Endothelial cell (in vitro differentiated cells): ENCODE measurements around the gene TMPRSS5. TPM values are rescaled to one million over a fixed set of nuclear protein-coding genes. Genes with fewer than 3 reads are reported as not detected.

Experiments
- DNase-seq: peaks from one replicate; pipeline ENCODE4 v3.0.0; 2021; ENCODE audit warnings: low spot score
- H3K27ac Mint-ChIP-seq: one replicate; pipeline ENCODE4 v1.8.0; 2021; ENCODE audit warnings: mixed read lengths, inconsistent platforms; ENCODE audit not compliant: unreplicated experiment
- H3K27me3 Mint-ChIP-seq: one replicate; pipeline ENCODE4 v1.8.0; 2021; ENCODE audit warnings: mild to moderate bottlenecking, moderate library complexity, mixed read lengths, inconsistent platforms; ENCODE audit not compliant: unreplicated experiment
- H3K36me3 Mint-ChIP-seq: one replicate; pipeline ENCODE4 v1.8.0; 2021; ENCODE audit warnings: mild to moderate bottlenecking, low read depth, mixed read lengths, inconsistent platforms; ENCODE audit not compliant: unreplicated experiment
- H3K4me1 Mint-ChIP-seq: one replicate; pipeline ENCODE4 v1.8.0; 2021; ENCODE audit warnings: mild to moderate bottlenecking, mixed read lengths, inconsistent platforms; ENCODE audit not compliant: unreplicated experiment
- H3K4me3 Mint-ChIP-seq: one replicate; pipeline ENCODE4 v1.8.0; 2021; ENCODE audit warnings: mild to moderate bottlenecking, mixed read lengths, inconsistent platforms; ENCODE audit not compliant: unreplicated experiment
- H3K9me3 Mint-ChIP-seq: one replicate; pipeline ENCODE4 v1.8.0; 2021; ENCODE audit warnings: mixed read lengths, inconsistent platforms; ENCODE audit not compliant: unreplicated experiment
- total RNA-seq: library from RNA; stranded (reverse); fragmentation: NEBNext Ultra II Directional; extraction: Animal tissue kit (Norgen Biotek cat#: 25700); gene quantifications from one replicate; pipeline ENCODE4 v1.2.1, GENCODE V29; 2021; ENCODE audit not compliant: unreplicated experiment
- TF ChIP-seq, protein P1 (sequence below): fragments of 200-600 bp; sonication (generic); IDR thresholded peaks from one replicate; pipeline ENCODE4 v1.5.0; 2021; ENCODE audit warnings: antibody characterized with exemption; ENCODE audit not compliant: unreplicated experiment

Gene TMPRSS5
- total RNA-seq, 1 donor from 2014 or later = 2.7 TPM

DNA sequence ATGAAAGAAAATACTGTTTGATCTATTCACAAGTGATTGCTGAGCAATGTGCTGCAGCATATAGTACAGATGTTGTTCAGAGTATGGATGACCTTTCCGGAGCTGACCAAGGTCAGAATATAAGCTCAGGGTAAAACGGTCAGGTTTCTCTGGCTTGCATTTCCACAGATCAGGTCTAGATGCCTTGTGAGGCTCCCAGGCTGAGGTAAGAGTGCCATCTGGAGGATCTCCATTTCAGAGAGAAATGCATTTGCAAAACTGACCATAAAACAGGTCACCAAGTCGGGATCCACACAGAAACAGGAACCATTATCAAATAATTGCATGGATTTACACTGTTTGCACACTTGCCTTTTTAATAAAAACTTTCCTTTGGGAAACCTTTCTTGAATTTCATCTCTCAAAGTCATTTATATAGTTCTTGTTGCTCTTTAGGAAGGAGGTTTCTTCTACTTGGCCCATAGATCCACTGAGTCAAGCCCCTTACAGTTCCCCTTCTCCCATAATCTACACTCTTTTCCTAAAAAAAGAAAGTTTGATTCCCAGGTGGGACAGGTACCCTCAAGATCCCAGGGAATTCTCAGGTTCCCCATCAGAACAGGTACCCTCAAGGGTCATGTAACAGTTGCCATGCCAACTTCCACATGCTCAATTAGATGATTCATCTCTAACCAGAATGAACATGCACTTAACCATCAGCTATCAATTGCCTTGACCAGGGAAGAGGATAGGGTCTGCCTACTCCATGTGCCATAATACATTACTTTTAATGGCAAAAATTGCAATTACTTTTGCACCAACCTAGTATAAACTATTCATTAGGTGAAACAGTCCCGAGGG, 25.0 kb upstream of the TMPRSS5 start:
- Mint-ChIP-seq H3K36me3 (no peaks in the 10 kb centered on the region), H3K27me3 (peaks cover 2% of the 10 kb centered on the region), H3K27ac (no peak overlapping the region), H3K4me3 (no peak overlapping the region), H3K9me3 (no peaks in the 10 kb centered on the region), H3K4me1 (peaks cover 8% of the 10 kb centered on the region)
- TF ChIP-seq, protein P1, sequence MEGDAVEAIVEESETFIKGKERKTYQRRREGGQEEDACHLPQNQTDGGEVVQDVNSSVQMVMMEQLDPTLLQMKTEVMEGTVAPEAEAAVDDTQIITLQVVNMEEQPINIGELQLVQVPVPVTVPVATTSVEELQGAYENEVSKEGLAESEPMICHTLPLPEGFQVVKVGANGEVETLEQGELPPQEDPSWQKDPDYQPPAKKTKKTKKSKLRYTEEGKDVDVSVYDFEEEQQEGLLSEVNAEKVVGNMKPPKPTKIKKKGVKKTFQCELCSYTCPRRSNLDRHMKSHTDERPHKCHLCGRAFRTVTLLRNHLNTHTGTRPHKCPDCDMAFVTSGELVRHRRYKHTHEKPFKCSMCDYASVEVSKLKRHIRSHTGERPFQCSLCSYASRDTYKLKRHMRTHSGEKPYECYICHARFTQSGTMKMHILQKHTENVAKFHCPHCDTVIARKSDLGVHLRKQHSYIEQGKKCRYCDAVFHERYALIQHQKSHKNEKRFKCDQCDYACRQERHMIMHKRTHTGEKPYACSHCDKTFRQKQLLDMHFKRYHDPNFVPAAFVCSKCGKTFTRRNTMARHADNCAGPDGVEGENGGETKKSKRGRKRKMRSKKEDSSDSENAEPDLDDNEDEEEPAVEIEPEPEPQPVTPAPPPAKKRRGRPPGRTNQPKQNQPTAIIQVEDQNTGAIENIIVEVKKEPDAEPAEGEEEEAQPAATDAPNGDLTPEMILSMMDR = no peak
- DNase-seq = peak; percentile 31

DNA sequence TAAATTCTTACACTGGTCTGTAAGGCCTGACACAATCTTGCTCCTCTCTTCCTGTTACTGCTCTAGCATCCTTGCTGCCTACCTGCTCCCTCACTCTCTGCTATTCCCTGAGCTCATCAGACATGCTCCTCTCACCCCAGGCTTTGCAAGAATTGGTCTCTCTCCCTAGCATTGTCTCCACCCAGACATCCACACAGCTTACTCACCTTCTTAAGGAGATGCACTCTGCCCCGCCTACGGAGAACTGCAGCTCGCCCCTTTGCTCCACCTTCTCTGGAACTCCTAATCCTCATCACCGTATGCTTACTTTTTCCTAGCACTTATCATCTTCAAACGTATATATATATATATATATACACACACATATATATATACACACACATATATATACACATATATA, 23.3 kb upstream of the TMPRSS5 start:
- TF ChIP-seq, protein P1 = no peak
- H3K27ac Mint-ChIP-seq = no peak overlapping the region
- peaks cover 8% of the 10 kb centered on the region for H3K4me1 Mint-ChIP-seq
- H3K27me3 Mint-ChIP-seq = peaks cover 2% of the 10 kb centered on the region
- no peak for DNase-seq
- H3K36me3 Mint-ChIP-seq = no peaks in the 10 kb centered on the region
- H3K9me3 Mint-ChIP-seq = no peaks in the 10 kb centered on the region
- no peak overlapping the region for H3K4me3 Mint-ChIP-seq

DNA sequence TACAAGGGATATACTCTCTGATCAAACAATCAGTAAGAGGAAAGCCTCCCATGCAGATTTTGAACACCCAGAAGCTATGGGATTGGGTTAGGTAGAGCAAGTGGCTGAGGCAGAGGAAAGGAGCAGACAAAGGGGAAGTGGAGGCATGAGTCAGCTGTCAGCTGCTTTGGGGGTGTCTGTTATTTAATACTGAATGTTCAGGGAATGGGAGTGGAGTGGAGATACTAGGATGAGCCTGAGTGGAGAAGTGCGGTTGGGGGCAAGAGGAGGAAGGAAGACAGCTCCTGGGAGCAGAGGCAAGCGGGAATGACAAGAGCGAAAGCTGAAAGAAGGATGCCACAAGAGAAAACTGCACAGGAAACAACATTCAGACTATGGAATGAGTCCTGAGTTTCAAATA, 22.7 kb upstream of the TMPRSS5 start:
- Mint-ChIP-seq H3K27me3 (peaks cover 2% of the 10 kb centered on the region), H3K4me1 (peaks cover 8% of the 10 kb centered on the region), H3K36me3 (no peaks in the 10 kb centered on the region), H3K27ac (peak overlapping the region; percentile 61), H3K4me3 (no peak overlapping the region), H3K9me3 (no peaks in the 10 kb centered on the region)
- no peak for DNase-seq
- TF ChIP-seq, protein P1 = no peak

DNA sequence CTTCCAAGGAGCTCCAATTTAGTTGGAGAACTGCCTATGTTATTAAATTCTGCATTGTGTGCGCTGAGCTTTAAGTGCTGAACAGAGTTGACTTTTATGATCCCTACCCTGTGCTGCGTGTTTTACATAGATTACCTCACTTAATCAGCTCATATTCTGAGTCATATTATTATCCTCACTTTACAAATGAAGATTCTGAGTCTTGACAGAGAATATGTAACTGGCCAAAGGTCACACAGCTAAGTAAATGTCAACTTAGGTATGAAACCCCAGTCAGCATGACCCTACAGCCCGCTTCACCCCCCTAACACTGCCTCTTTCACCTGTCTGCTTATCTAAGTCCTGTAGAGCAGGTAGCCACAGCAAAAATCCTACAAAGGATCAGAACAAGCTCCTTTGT, 19.8 kb upstream of the TMPRSS5 start:
- no peak for DNase-seq
- Mint-ChIP-seq H3K9me3 (no peaks in the 10 kb centered on the region), H3K27me3 (peaks cover 2% of the 10 kb centered on the region), H3K4me1 (peaks cover 16% of the 10 kb centered on the region), H3K4me3 (no peak overlapping the region), H3K27ac (no peak overlapping the region), H3K36me3 (no peaks in the 10 kb centered on the region)
- TF ChIP-seq, protein P1 = no peak

DNA sequence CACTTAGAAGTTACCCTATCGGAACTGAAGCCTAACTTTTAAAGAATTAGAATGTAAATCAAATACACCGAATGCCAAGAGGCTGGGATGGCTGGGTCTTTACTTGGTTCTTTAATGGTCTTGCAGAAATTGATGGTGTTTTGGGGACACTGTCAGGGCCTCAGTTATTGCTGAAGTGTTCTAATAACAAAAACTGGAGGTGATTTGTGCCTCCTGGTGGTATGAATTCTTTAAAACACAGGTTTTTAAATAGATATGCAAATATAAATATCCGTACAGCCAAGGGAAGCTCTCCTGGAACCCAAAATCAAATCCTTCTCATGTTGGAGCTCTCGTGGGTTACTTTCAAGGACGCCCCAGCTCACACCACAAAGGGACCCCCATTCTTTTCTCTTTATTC, 19.3 kb upstream of the TMPRSS5 start:
- Mint-ChIP-seq H3K9me3 (no peaks in the 10 kb centered on the region), H3K4me3 (no peak overlapping the region), H3K27ac (no peak overlapping the region), H3K27me3 (peaks cover 2% of the 10 kb centered on the region), H3K4me1 (peaks cover 16% of the 10 kb centered on the region), H3K36me3 (no peaks in the 10 kb centered on the region)
- TF ChIP-seq, protein P1 = no peak
- no peak for DNase-seq
